Nephron (organoid): ENCODE measurements around the gene TRIM2.

ENCODE experiments used
- H3K27ac Mint-ChIP-seq, 3 experiments: 2 replicates each; pipeline ENCODE4 v1.8.0; 2020; ENCODE audit warnings: mixed read lengths in 3 of 3, mild to moderate bottlenecking in 2 of 3, moderate library complexity in 1 of 3
- H3K27me3 Mint-ChIP-seq: 2 replicates; pipeline ENCODE4 v1.8.0; 2021; ENCODE audit warnings: low read depth, mild to moderate bottlenecking, moderate library complexity, mixed read lengths
- H3K36me3 Mint-ChIP-seq: 2 replicates; pipeline ENCODE4 v1.8.0; 2020; ENCODE audit warnings: low read depth, mixed read lengths
- H3K4me1 Mint-ChIP-seq: 2 replicates; pipeline ENCODE4 v1.8.0; 2020; ENCODE audit warnings: mixed read lengths
- H3K4me3 Mint-ChIP-seq, 3 experiments: 2 replicates each; pipeline ENCODE4 v1.8.0; 2020; ENCODE audit warnings: mild to moderate bottlenecking in 3 of 3, mixed read lengths in 3 of 3, moderate library complexity in 2 of 3
- H3K9me3 Mint-ChIP-seq: 2 replicates; pipeline ENCODE4 v1.8.0; 2020; ENCODE audit warnings: mixed read lengths
- TF ChIP-seq, protein P1 (sequence below), 3 experiments: fragments of 200-600 bp; sonication (generic); IDR thresholded peaks; one replicate each; pipeline ENCODE4 v1.5.0; 2021; ENCODE audit warnings: antibody characterized with exemption in 3 of 3; ENCODE audit not compliant: unreplicated experiment in 3 of 3

TRIM2 gene

GRCh38 chr4:153234885-153235284, 30.6 kb downstream of the TRIM2 start:
- peaks cover 38% of the 10 kb centered on the region for H3K4me1 Mint-ChIP-seq
- TF ChIP-seq, protein P1, sequence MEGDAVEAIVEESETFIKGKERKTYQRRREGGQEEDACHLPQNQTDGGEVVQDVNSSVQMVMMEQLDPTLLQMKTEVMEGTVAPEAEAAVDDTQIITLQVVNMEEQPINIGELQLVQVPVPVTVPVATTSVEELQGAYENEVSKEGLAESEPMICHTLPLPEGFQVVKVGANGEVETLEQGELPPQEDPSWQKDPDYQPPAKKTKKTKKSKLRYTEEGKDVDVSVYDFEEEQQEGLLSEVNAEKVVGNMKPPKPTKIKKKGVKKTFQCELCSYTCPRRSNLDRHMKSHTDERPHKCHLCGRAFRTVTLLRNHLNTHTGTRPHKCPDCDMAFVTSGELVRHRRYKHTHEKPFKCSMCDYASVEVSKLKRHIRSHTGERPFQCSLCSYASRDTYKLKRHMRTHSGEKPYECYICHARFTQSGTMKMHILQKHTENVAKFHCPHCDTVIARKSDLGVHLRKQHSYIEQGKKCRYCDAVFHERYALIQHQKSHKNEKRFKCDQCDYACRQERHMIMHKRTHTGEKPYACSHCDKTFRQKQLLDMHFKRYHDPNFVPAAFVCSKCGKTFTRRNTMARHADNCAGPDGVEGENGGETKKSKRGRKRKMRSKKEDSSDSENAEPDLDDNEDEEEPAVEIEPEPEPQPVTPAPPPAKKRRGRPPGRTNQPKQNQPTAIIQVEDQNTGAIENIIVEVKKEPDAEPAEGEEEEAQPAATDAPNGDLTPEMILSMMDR (IDR thresholded peaks at IDR 0.05; ENCODE audit: unreplicated experiment in 3 of 3), result no peak
- H3K9me3 Mint-ChIP-seq, result no peaks in the 10 kb centered on the region
- H3K4me3 Mint-ChIP-seq, result no peak overlapping the region
- H3K27ac Mint-ChIP-seq, result peak overlapping the region; percentile 40 to 56 (median 43)
- H3K27me3 Mint-ChIP-seq, result no peaks in the 10 kb centered on the region
- peaks cover 28% of the 10 kb centered on the region for H3K36me3 Mint-ChIP-seq

GRCh38 chr4:153238135-153238919, 34.1 kb downstream of the TRIM2 start:
- H3K27me3 Mint-ChIP-seq, result peaks cover 6% of the 10 kb centered on the region
- H3K4me3 Mint-ChIP-seq, result no peak overlapping the region
- no peaks in the 10 kb centered on the region for H3K9me3 Mint-ChIP-seq
- H3K27ac Mint-ChIP-seq, result no peak overlapping the region
- H3K4me1 Mint-ChIP-seq, result peaks cover 42% of the 10 kb centered on the region
- peaks cover 49% of the 10 kb centered on the region for H3K36me3 Mint-ChIP-seq
- TF ChIP-seq, protein P1 (IDR thresholded peaks at IDR 0.05; ENCODE audit: unreplicated experiment in 3 of 3), result no peak

DNA sequence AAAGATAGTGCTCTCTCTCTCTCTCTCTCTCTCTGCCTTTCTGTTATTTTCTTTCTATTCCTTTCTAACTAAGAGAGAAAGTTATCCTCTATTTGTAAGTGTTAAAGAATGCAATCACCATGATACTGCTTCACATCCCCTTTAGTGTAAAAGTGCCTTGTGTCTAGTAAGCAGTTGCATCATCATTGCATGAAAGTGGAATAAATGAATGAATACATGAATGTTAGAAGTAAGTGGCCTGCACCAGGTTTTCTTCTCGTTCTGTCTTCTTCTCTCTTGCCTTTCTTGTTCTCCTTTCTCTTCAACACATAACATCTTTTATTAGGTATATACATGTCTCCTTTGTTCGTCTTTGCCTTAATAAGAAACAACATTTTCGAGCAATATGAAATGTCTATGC, 35.2 kb downstream of the TRIM2 start:
- Mint-ChIP-seq H3K36me3 (peaks cover 49% of the 10 kb centered on the region), H3K4me1 (peaks cover 31% of the 10 kb centered on the region), H3K9me3 (no peaks in the 10 kb centered on the region), H3K27me3 (peaks cover 10% of the 10 kb centered on the region), H3K4me3 (no peak overlapping the region), H3K27ac (no peak overlapping the region)
- TF ChIP-seq, protein P1 (IDR thresholded peaks at IDR 0.05; ENCODE audit: unreplicated experiment in 3 of 3), result no peak

- peaks cover 19% of the 10 kb centered on the region for H3K4me1 Mint-ChIP-seq
- TF ChIP-seq, protein P1 (IDR thresholded peaks at IDR 0.05; ENCODE audit: unreplicated experiment in 3 of 3), result no peak
- H3K36me3 Mint-ChIP-seq, result peaks cover 48% of the 10 kb centered on the region
- H3K4me3 Mint-ChIP-seq, result no peak overlapping the region
- no peaks in the 10 kb centered on the region for H3K9me3 Mint-ChIP-seq
- H3K27ac Mint-ChIP-seq, result peak overlapping the region in 2 of 3 experiments; percentile 22 to 92
- peaks cover 10% of the 10 kb centered on the region for H3K27me3 Mint-ChIP-seq
Measured at GRCh38 chr4:153241295-153241694, 37.1 kb downstream of the TRIM2 start.

- Mint-ChIP-seq H3K4me1 (peaks cover 25% of the 10 kb centered on the region), H3K27ac (peak overlapping the region; percentile 27 to 92 (median 66)), H3K27me3 (peaks cover 10% of the 10 kb centered on the region), H3K4me3 (peak overlapping the region in 1 of 3 experiments; percentile 16), H3K9me3 (no peaks in the 10 kb centered on the region), H3K36me3 (peaks cover 49% of the 10 kb centered on the region)
- TF ChIP-seq, protein P1 (IDR thresholded peaks at IDR 0.05; ENCODE audit: unreplicated experiment in 3 of 3), result no peak
Measured at GRCh38 chr4:153241970-153242838, 38.0 kb downstream of the TRIM2 start.
